Pancreas (tissue), 10 donors: ENCODE results near the gene MEAK7. TPM values are rescaled to one million over a fixed set of nuclear protein-coding genes. Genes with fewer than 3 reads are reported as not detected.
A peak's percentile ranks its signal among the peaks of the same experiment; 100 is the strongest.

Experiments used
- ATAC-seq, 4 donors: fragments of 200-7000 bp; cut with Tn5 transposase; one replicate each; pipeline versions ENCODE4 v1.8.0 to v1.9.1; 2020; ENCODE audit warnings: mild to moderate bottlenecking in 4 of 4, moderate library complexity in 4 of 4
- DNase-seq, 6 donors: peaks; one replicate each; pipeline ENCODE4 v3.0.0-alpha.2; 2020
- FAIRE-seq: peaks from 2 replicates; lab custom pipeline; 2012; peaks lifted over from hg19 to GRCh38; lab: Jason Lieb, UNC
- H3K27ac ChIP-seq, 4 donors: fragments of 200-600 bp; sonication (generic); 1 replicate in 3 of 4; 2 replicates in 1 of 4; pipeline versions ENCODE4 v1.5.0 to v1.8.0; 2020
- H3K27me3 ChIP-seq, 4 donors: fragments of 200-600 bp; one replicate each; pipeline ENCODE4 v1.8.0; 2021
- H3K36me3 ChIP-seq, 3 donors: fragments of 200-600 bp; sonication (generic) in 1 of 3; one replicate each; pipeline versions ENCODE4 v1.5.0 to v1.8.0; 2020 to 2021
- H3K4me1 ChIP-seq, 3 donors: fragments of 200-600 bp; one replicate each; pipeline ENCODE4 v1.8.0; 2021
- H3K4me3 ChIP-seq, 4 donors: fragments of 200-600 bp; sonication (generic) in 2 of 4; one replicate each; pipeline versions ENCODE4 v1.5.0 to v1.8.0; 2020 to 2021
- H3K9me3 ChIP-seq, 4 donors: fragments of 200-600 bp; one replicate each; pipeline ENCODE4 v1.8.0; 2021
- WGBS, 2 donors: extraction: QIAGEN DNeasy Blood & Tissue Kit; methylation state at CpG; one replicate each; pipeline ENCODE4 v1.1.7; 2013; 5-methylcytosine and 5-hydroxymethylcytosine counted together
- intact Hi-C, 3 donors: fragments of 100-400 bp; cut with DNase I; formaldehyde crosslinking; loops; one replicate each; pipeline versions ENCODE4 v1.11.1 to v1.14.2; 2022
- polyA plus RNA-seq, 2 donors: library from polyadenylated mRNA; stranded (reverse); fragments of 200-250 nt; gene quantifications; one replicate each; pipeline ENCODE4 v1.2.3, GENCODE V29; 2013
- total RNA-seq, 6 donors: library from RNA; stranded (reverse); fragmentation: NEBNext Ultra II Directional in 4 of 6; extraction: Animal tissue kit (Norgen Biotek cat#: 25700) in 4 of 6; gene quantifications; one replicate each; pipeline versions ENCODE4 v1.2.1 to v1.2.4, GENCODE V29; 2021 to 2023
- TF ChIP-seq, protein P1 (sequence below), 4 donors: fragments of 200-600 bp; sonication (generic) in 3 of 4; IDR thresholded peaks; one replicate each; pipeline versions ENCODE4 v1.5.0 to v1.8.0; 2021; ENCODE audit warnings: antibody characterized with exemption in 4 of 4
- donor health status: healthy with polysubstance abuse.
- donor health status: DM: no; HTN: no; CAD: no; lungs with moderate emphysema.
- donor health status: DM: no; HTN: no; CAD: no.
- donor health status: control.
- donor health status: control.
- donor health status: Bipolar disorder and iron deficiency.
- donor health status: DM: yes; HTN: yes; CAD: no.
- donor health status: DM: no; HTN: no; CAD: no.
- donor health status: DM: no; HTN: no; CAD: no.
- donor health status: DM: yes; HTN: yes; CAD: no.

MEAK7 gene, protein sequence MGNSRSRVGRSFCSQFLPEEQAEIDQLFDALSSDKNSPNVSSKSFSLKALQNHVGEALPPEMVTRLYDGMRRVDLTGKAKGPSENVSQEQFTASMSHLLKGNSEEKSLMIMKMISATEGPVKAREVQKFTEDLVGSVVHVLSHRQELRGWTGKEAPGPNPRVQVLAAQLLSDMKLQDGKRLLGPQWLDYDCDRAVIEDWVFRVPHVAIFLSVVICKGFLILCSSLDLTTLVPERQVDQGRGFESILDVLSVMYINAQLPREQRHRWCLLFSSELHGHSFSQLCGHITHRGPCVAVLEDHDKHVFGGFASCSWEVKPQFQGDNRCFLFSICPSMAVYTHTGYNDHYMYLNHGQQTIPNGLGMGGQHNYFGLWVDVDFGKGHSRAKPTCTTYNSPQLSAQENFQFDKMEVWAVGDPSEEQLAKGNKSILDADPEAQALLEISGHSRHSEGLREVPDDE
- total RNA-seq (10 to 100 TPM in 1 of 6 donors, 1 to 10 TPM in 5; 3.4 to 10.5 (median 5.6) TPM), polyA plus RNA-seq (1 to 10 TPM; 2.1 to 3.4 TPM)

DNA sequence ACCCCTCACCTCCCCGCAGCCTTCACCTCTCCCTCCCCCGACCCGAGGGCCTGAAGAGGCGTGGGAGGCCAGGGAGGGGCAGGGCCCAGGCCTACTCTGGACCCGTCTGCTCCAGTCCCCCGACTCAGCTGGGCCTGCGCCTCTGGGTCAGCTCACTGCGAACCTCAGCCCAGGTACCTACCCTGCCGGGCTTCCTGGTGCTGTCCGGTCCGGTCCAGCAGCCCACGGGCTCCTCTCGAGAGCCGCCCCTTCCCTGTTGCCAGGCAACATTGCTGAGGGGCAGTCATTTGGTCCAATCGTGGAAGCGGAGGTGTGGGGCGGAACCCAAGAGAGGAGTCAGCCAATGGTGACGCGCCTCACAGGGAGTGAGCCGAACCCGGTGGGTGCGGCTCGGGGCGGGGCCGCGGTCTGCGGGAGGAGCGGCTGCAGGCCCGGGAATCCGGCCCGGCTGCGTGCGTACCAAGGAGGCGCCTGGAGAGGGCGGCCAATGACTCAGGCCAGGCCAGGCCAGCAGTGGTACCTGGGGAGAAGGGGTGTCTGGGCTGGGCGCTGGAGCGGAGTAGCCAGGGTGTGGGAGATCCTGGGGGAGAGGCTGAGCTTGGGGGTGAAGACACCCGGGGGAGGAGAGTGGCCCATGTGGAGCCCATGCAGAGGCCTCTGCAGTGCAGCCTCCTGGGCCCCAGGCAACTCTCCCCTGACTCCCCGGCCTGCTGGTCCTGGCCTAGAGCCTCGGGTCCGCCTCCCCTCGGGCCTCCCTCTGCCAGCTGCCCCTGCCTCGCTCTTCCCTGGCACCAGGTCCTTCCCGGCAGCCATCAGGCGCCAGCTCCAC, at the start of gene MEAK7:
MEAK7 (minus strand) TSS at position 240 of the 829 bp plus-strand sequence. CDS start 6,573 bp downstream, outside the sequence.
- FAIRE-seq = peak; percentile 53

DNA sequence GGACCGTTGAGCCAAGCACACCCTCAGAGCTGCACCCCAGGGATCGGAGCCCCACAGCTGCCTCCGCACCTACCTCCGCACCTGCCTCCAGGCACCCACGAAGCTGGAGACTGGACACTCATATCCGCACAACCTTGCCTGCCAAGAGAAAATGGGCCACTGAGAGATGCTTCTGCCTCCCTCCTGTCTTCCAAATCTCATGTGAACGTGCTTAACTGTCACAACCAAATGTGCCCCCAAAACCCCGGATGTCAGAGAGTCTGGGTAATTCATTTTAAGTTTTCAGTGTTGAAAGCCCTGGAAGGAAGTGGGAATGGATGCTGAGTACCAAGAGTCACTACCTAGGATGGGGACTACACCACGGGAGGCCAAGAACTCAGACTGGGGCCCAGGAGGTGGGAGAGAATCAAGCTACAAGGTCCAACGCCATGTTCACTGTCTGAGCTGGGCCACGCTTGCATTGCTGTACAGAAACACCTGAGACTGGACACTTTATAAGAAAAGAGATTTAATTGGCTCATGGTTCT, 49.5 kb upstream of the MEAK7 start:
- Histone ChIP-seq H3K9me3 (no peaks in the 10 kb centered on the region), H3K27ac (no peak overlapping the region), H3K4me3 (no peak overlapping the region), H3K27me3 (no peaks in the 10 kb centered on the region), H3K36me3 (no peaks in the 10 kb centered on the region), H3K4me1 (no peaks in the 10 kb centered on the region)
- TF ChIP-seq, protein P1, sequence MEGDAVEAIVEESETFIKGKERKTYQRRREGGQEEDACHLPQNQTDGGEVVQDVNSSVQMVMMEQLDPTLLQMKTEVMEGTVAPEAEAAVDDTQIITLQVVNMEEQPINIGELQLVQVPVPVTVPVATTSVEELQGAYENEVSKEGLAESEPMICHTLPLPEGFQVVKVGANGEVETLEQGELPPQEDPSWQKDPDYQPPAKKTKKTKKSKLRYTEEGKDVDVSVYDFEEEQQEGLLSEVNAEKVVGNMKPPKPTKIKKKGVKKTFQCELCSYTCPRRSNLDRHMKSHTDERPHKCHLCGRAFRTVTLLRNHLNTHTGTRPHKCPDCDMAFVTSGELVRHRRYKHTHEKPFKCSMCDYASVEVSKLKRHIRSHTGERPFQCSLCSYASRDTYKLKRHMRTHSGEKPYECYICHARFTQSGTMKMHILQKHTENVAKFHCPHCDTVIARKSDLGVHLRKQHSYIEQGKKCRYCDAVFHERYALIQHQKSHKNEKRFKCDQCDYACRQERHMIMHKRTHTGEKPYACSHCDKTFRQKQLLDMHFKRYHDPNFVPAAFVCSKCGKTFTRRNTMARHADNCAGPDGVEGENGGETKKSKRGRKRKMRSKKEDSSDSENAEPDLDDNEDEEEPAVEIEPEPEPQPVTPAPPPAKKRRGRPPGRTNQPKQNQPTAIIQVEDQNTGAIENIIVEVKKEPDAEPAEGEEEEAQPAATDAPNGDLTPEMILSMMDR (IDR thresholded peaks at IDR 0.05) = no peak
- no peak for FAIRE-seq
- intact Hi-C loops = no loop called here
- 85 to 94% methylated on average over 11 of the region's 11 CpGs for WGBS, 2 donors
- peak in 1 of 6 donors; percentile 15 for DNase-seq
- ATAC-seq = no peak

More for the DNA sequence above, at the start of gene MEAK7:
- ATAC-seq (peak; percentile 97 to 99 (median 98)), DNase-seq (peak; percentile 97 to 99 (median 99))
- H3K27ac ChIP-seq = peak within 1 kb of the TSS in 3 of 4 donors; percentile 45 to 70 (median 70)
- peaks cover 0 to 19% (median 5%) of the 10 kb centered on the region in 3 donors for H3K4me1 ChIP-seq
- no peaks in the 10 kb centered on the region for H3K9me3 ChIP-seq
- peak within 1 kb of the TSS; percentile 48 to 82 (median 64) for H3K4me3 ChIP-seq
- TF ChIP-seq, protein P1 (IDR thresholded peaks at IDR 0.05) = no peak
- no peaks in the 10 kb centered on the region for H3K36me3 ChIP-seq
- WGBS, 2 donors = 1% methylated on average over 38 to 45 of the region's 45 CpGs
- intact Hi-C loops = no loop called here
- no peaks in the 10 kb centered on the region for H3K27me3 ChIP-seq

DNA sequence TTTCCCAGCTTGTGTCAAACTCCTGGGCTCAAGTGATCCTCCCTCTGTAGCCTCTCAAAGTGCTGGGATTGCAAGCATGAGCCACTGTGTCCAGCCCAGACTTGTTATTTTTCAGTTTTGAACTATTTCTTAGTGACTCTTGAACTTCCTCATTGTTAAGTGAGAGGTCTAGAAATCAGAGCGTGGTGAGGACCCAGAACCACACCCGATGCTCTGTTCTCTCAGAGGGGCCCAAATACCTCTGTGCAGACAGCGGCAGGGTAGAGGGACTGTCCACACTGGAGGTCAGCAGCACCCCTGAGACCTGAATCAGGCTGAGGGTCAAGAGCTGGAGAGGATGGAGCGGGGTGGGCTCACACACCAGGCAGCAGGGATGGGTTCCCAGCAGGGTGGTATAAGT, 47.7 kb upstream of the MEAK7 start:
- H3K9me3 ChIP-seq = no peaks in the 10 kb centered on the region
- intact Hi-C loops = no loop called here
- H3K27ac ChIP-seq = no peak overlapping the region
- no peaks in the 10 kb centered on the region for H3K36me3 ChIP-seq
- peak in 1 of 6 donors; percentile 13 for DNase-seq
- no peaks in the 10 kb centered on the region for H3K27me3 ChIP-seq
- TF ChIP-seq, protein P1 (IDR thresholded peaks at IDR 0.05) = no peak
- no peak for ATAC-seq
- no peak overlapping the region for H3K4me3 ChIP-seq
- 75% methylated on average over 4 of the region's 4 CpGs for WGBS, 2 donors
- H3K4me1 ChIP-seq = no peaks in the 10 kb centered on the region
- FAIRE-seq = no peak

DNA sequence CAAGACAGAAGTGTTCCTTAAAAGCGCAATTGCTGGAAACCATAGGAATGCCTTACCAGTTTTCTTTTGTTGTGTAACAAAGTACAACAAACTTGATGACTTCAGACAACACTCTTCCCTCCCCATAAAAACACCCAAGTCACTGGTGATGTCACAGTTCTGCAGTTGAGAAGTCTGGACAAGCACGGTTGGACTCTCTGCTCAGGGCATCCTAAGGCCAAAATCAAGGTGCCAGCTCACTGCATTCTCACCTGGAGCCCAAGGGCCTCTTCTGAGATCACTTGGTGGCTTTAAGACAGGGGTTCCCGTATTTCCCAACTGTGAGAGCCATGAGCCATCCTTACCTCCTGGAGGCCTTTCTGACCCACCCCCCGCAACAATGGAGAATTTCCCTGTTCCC, 45.6 kb upstream of the MEAK7 start:
- DNase-seq = no peak
- H3K9me3 ChIP-seq = no peaks in the 10 kb centered on the region
- no peak overlapping the region for H3K27ac ChIP-seq
- FAIRE-seq = no peak
- no peak for ATAC-seq
- WGBS, 2 donors = 66 to 73% methylated on average over 4 of the region's 4 CpGs
- no peaks in the 10 kb centered on the region for H3K36me3 ChIP-seq
- H3K4me3 ChIP-seq = no peak overlapping the region
- H3K27me3 ChIP-seq = no peaks in the 10 kb centered on the region
- intact Hi-C loops = no loop called here
- TF ChIP-seq, protein P1 (IDR thresholded peaks at IDR 0.05) = no peak
- H3K4me1 ChIP-seq = no peaks in the 10 kb centered on the region
